T-helper 1 cell treated with Interleukin-12 subunit alpha and Interleukin-12 subunit beta and Interleukin-4 antibody, amounts not matched to agents 30 μg/mL and 1 μg/mL, for 36 hours (primary cell): ENCODE results near the gene FOXI1.
"Not testable (repeated sequence)": the region's sequence is repeated elsewhere in the genome, so short reads cannot be mapped to it uniquely, and the experiment has no call there.

ENCODE experiments used
- H3K27ac Mint-ChIP-seq: one replicate; pipeline ENCODE4 v1.8.0; 2021; ENCODE audit warnings: mild to moderate bottlenecking, mixed read lengths
- H3K27me3 Mint-ChIP-seq: one replicate; pipeline ENCODE4 v1.8.0; 2021; ENCODE audit warnings: low read depth, mixed read lengths
- H3K36me3 Mint-ChIP-seq: one replicate; pipeline ENCODE4 v1.8.0; 2021; ENCODE audit warnings: low read depth, mixed read lengths
- H3K4me1 Mint-ChIP-seq: one replicate; pipeline ENCODE4 v1.8.0; 2021; ENCODE audit warnings: low read depth, mixed read lengths
- H3K4me3 Mint-ChIP-seq: one replicate; pipeline ENCODE4 v1.8.0; 2021; ENCODE audit warnings: mild to moderate bottlenecking, moderate library complexity, mixed read lengths
- H3K9me3 Mint-ChIP-seq: one replicate; pipeline ENCODE4 v1.8.0; 2021; ENCODE audit warnings: mixed read lengths

Gene FOXI1

GRCh38 chr5:170131235-170131634 lies 25.5 kb downstream of the FOXI1 start:
- H3K36me3 Mint-ChIP-seq, result no peaks in the 10 kb centered on the region
- H3K9me3 Mint-ChIP-seq, result peaks cover 2% of the 10 kb centered on the region
- no peak overlapping the region for H3K4me3 Mint-ChIP-seq
- H3K27ac Mint-ChIP-seq, result no peak overlapping the region
- no peaks in the 10 kb centered on the region for H3K4me1 Mint-ChIP-seq
- peaks cover 42% of the 10 kb centered on the region for H3K27me3 Mint-ChIP-seq

- Mint-ChIP-seq H3K9me3 (no peaks in the 10 kb centered on the region), H3K27me3 (peaks cover 31% of the 10 kb centered on the region), H3K4me1 (no peaks in the 10 kb centered on the region), H3K27ac (no peak overlapping the region), H3K36me3 (no peaks in the 10 kb centered on the region), H3K4me3 (no peak overlapping the region)
Measured at GRCh38 chr5:170132269-170132975, 26.7 kb downstream of the FOXI1 start.

- H3K9me3 Mint-ChIP-seq, result no peaks in the 10 kb centered on the region
Measured at GRCh38 chr5:170132976-170133448, 27.3 kb downstream of the FOXI1 start.

GRCh38 chr5:170135796-170136490 lies 30.2 kb downstream of the FOXI1 start:
- Mint-ChIP-seq H3K4me3 (no peak overlapping the region), H3K9me3 (no peaks in the 10 kb centered on the region), H3K36me3 (no peaks in the 10 kb centered on the region), H3K4me1 (no peaks in the 10 kb centered on the region), H3K27ac (no peak overlapping the region), H3K27me3 (peaks cover 8% of the 10 kb centered on the region)

More at GRCh38 chr5:170132976-170133448, 27.3 kb downstream of the FOXI1 start:
- no peaks in the 10 kb centered on the region for H3K4me1 Mint-ChIP-seq
- peaks cover 28% of the 10 kb centered on the region for H3K27me3 Mint-ChIP-seq
- no peak overlapping the region for H3K4me3 Mint-ChIP-seq
- no peaks in the 10 kb centered on the region for H3K36me3 Mint-ChIP-seq
- no peak overlapping the region for H3K27ac Mint-ChIP-seq

- Mint-ChIP-seq H3K27ac (no peak overlapping the region), H3K27me3 (peaks cover 8% of the 10 kb centered on the region), H3K4me1 (no peaks in the 10 kb centered on the region), H3K36me3 (no peaks in the 10 kb centered on the region), H3K9me3 (no peaks in the 10 kb centered on the region), H3K4me3 (no peak overlapping the region)
Measured at GRCh38 chr5:170136506-170136905, 30.8 kb downstream of the FOXI1 start.

- Mint-ChIP-seq H3K9me3 (no peaks in the 10 kb centered on the region), H3K36me3 (no peaks in the 10 kb centered on the region), H3K27me3 (peaks cover 4% of the 10 kb centered on the region), H3K4me3 (no peak overlapping the region), H3K27ac (no peak overlapping the region), H3K4me1 (no peaks in the 10 kb centered on the region)
Measured at GRCh38 chr5:170137694-170138214, 32.1 kb downstream of the FOXI1 start.

GRCh38 chr5:170138273-170138672 lies 32.6 kb downstream of the FOXI1 start:
- H3K27me3 Mint-ChIP-seq, result peaks cover 4% of the 10 kb centered on the region
- H3K4me3 Mint-ChIP-seq, result no peak overlapping the region
- no peaks in the 10 kb centered on the region for H3K4me1 Mint-ChIP-seq

GRCh38 chr5:170139786-170140335 lies 34.2 kb downstream of the FOXI1 start:
- Mint-ChIP-seq H3K4me1 (no peaks in the 10 kb centered on the region), H3K36me3 (no peaks in the 10 kb centered on the region), H3K27ac (no peak overlapping the region), H3K9me3 (no peaks in the 10 kb centered on the region), H3K4me3 (no peak overlapping the region), H3K27me3 (peaks cover 4% of the 10 kb centered on the region)

More at GRCh38 chr5:170138273-170138672, 32.6 kb downstream of the FOXI1 start:
- H3K9me3 Mint-ChIP-seq, result no peaks in the 10 kb centered on the region
- H3K27ac Mint-ChIP-seq, result no peak overlapping the region
- H3K36me3 Mint-ChIP-seq, result no peaks in the 10 kb centered on the region

GRCh38 chr5:170141196-170141595 lies 35.5 kb downstream of the FOXI1 start:
- not testable (repeated sequence) for H3K27me3 Mint-ChIP-seq, H3K27ac Mint-ChIP-seq, H3K4me3 Mint-ChIP-seq, H3K36me3 Mint-ChIP-seq, H3K9me3 Mint-ChIP-seq, H3K4me1 Mint-ChIP-seq

GRCh38 chr5:170141636-170142035 lies 35.9 kb downstream of the FOXI1 start:
- Mint-ChIP-seq H3K9me3 (no peaks in the 10 kb centered on the region), H3K36me3 (no peaks in the 10 kb centered on the region), H3K27me3 (no peaks in the 10 kb centered on the region), H3K27ac (no peak overlapping the region), H3K4me3 (no peak overlapping the region), H3K4me1 (no peaks in the 10 kb centered on the region)

- Mint-ChIP-seq H3K4me1 (no peaks in the 10 kb centered on the region), H3K27ac (no peak overlapping the region), H3K4me3 (no peak overlapping the region), H3K9me3 (no peaks in the 10 kb centered on the region), H3K27me3 (no peaks in the 10 kb centered on the region), H3K36me3 (no peaks in the 10 kb centered on the region)
Measured at GRCh38 chr5:170142196-170142595, 36.5 kb downstream of the FOXI1 start.

- H3K27ac Mint-ChIP-seq, result no peak overlapping the region
- no peak overlapping the region for H3K4me3 Mint-ChIP-seq
- no peaks in the 10 kb centered on the region for H3K27me3 Mint-ChIP-seq
- H3K36me3 Mint-ChIP-seq, result no peaks in the 10 kb centered on the region
- H3K9me3 Mint-ChIP-seq, result no peaks in the 10 kb centered on the region
- H3K4me1 Mint-ChIP-seq, result no peaks in the 10 kb centered on the region
Measured at GRCh38 chr5:170143091-170143490, 37.4 kb downstream of the FOXI1 start.

GRCh38 chr5:170143710-170144109 lies 38.0 kb downstream of the FOXI1 start:
- Mint-ChIP-seq H3K27me3 (no peaks in the 10 kb centered on the region), H3K4me3 (no peak overlapping the region), H3K36me3 (no peaks in the 10 kb centered on the region), H3K4me1 (no peaks in the 10 kb centered on the region), H3K9me3 (no peaks in the 10 kb centered on the region), H3K27ac (no peak overlapping the region)

GRCh38 chr5:170144286-170145023 lies 38.8 kb downstream of the FOXI1 start:
- Mint-ChIP-seq H3K27me3 (no peaks in the 10 kb centered on the region), H3K9me3 (no peaks in the 10 kb centered on the region), H3K4me3 (no peak overlapping the region), H3K4me1 (no peaks in the 10 kb centered on the region), H3K36me3 (no peaks in the 10 kb centered on the region), H3K27ac (no peak overlapping the region)
